Mucosa of gallbladder (tissue), 1 donor: ENCODE data around the gene HDAC8. TPM values are rescaled to one million over a fixed set of nuclear protein-coding genes. Genes with fewer than 3 reads are reported as not detected.
"Not testable (repeated sequence)": the region's sequence is repeated elsewhere in the genome, so short reads cannot be mapped to it uniquely, and the experiment has no call there.

ENCODE experiments used
- DNase-seq: peaks from one replicate; pipeline ENCODE4 v3.0.0-alpha.2; 2020; ENCODE audit warnings: low spot score
- total RNA-seq: library from RNA; stranded (reverse); gene quantifications from one replicate; pipeline ENCODE4 v1.2.1, GENCODE V29; 2021
- donor health status: DM: no; HTN: no; CAD: no.

HDAC8 gene
- total RNA-seq, 1 donor from 2014 or later = 28.7 TPM

DNA sequence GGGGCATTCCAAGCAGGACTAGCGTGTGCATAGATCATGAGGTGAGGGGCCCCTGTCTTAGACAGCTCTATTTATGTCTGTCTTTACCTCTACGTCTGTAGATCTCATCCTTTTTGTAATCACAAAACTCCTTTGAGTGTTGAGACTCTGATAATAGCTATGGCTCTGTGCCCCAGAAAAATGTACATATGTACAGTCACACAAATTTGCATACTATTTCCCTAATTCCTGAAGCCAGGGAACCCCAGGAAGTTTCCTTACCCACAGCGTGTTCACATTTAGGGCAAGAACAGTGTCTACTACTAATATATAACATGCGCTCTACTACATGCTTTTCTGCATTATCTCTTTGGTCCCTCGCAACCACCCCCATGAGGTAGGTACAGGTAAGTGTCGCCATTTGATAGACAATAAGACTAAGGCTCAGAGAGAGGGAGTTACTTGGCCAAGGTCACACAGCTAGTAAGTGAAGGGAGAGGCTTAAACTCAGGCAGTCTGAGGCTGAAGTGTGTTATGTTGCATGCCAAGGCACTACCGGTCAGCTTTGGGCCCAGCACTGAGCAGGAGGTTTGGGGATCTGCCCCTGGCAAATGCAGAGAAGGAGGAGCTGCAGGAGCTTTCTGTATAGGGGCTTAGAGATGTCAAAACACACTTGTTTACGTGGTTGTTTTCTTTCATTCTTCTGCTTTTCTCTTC is 245.9 kb downstream of the HDAC8 start:
- DNase-seq = no peak

DNA sequence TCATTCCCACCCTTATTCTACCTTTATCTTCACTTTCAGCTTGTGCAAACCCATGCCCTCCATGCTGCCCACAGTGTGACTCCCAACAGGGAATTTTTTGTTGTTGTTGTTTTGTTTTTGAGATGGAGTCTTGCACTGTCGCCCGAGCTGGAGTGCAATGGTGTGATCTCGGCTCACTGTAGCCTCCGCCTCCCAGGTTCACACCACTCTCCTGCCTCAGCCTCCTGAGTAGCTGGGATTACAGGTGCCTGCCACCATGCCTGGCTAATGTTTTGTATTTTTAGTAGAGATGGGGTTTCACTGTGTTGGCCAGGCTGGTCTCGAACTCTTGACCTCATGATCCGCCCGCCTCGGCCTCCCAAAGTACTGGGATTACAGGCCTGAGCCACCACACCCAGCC is 253.0 kb downstream of the HDAC8 start:
- DNase-seq = not testable (repeated sequence)

DNA sequence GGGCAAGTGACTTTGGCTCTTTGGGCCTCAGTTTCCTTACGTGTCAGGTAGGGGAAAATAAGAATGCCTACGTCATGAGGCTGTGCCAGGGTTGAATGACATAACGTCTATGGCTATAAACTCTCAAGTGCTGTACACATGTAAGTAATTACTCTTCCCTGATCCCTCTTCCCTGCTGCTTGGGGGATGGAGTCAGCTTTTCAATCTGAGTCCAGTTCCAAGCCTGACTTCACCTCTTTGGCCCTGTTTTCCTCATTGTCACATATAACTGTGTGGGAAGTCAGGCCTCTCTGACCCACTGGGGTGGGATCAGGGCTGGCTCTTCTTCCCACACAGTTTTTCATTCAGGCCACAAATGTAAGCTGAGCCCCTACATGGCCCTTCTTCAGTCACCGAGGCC is 255.5 kb downstream of the HDAC8 start:
- no peak for DNase-seq

DNA sequence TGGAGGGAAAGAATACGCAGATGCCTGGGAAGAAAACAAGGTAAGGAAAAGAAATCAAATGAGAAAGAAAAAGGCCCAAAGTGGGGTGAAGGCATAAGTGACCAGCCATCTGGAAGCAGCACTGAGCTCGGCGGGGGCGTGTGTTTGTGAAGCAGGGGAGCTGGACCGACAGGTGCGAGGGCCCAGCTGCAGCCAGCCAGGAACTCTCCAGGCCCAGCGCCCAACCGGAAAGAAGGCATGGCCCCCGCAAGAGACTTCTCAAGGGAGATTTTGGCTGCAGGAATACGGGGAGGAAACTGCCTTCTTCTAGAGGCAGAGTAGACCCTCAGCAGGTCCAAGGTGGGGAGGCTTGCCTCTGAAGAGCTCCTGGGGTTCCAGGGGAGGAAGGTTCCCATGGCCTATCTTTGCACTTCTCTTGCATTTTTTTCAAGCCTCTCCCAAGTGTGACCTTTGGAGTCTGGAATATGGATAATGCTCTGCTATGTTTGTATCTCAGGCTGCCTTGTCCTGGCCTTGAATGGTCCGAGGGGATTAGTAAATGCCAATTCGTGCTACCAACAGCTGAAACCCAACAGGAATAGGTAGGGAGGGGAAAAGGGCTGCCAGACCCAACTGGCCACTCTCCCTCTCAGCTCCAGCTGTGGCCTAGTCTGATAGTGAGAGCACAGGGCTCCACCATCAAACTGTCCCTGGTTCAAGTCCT is 256.1 kb downstream of the HDAC8 start:
- no peak for DNase-seq

DNA sequence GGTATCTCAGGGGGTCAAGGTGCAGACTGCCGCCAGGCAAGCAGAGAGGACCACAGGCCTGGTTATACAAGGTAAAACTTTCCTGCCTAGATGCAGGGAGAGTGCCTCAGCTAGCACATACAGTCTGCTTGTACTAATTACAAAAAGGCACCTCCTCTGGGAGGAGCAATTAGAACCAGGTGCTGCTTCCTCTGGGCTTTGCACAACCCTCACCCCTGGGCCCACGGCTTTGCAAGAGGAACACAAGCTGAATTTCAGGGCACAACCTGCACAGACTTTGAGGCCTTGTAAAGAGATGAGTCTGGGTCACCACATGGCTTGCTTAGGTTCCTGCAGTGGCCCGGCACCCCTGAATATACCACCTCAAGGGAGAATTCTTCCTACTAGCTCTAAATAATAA is 257.8 kb downstream of the HDAC8 start:
- DNase-seq = no peak

DNA sequence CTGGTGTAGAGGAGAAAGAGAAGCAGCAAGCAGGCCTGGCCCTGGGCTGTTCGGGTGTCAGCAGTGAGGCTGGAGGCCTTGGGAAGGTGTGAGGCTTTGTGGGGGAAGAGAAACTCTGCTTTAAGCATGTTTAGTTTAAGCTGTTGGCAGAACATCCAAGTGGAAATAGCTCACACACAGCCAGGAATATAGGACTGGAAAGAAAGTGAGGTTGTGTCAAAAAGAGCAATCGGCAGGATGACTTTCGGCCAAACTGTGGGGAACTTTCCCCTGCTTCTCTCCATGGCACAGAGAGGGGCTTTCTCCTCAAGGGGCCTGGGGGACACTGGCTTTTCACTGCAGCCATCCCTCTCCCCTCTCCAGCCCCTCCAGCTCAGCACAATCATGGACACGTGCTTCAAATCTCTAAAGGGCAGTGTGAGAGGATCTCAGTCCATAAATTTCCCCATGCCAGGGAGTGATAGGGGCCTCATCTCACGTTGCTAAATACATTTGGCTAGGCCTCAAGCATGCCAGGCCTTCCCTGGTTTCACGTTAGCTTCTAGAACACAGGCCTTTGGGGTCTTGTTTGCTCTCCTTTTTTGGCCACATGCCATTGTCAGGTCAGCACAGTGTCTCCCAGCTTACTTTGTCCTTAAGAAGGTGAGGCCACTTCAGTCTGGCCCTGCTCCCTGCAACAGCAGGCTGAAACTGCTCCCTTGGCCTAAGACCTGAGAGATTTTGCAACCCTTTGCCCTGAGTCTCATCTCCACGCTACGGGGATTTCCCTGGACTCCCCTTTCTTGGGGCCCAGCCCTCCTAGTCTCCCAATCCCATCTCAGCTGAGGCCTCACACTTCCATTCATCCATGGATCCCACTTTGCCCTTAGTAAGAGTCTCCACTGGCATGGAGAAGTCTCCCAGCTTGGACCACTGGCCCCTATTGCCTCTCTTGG is 258.7 kb downstream of the HDAC8 start:
- no peak for DNase-seq

DNA sequence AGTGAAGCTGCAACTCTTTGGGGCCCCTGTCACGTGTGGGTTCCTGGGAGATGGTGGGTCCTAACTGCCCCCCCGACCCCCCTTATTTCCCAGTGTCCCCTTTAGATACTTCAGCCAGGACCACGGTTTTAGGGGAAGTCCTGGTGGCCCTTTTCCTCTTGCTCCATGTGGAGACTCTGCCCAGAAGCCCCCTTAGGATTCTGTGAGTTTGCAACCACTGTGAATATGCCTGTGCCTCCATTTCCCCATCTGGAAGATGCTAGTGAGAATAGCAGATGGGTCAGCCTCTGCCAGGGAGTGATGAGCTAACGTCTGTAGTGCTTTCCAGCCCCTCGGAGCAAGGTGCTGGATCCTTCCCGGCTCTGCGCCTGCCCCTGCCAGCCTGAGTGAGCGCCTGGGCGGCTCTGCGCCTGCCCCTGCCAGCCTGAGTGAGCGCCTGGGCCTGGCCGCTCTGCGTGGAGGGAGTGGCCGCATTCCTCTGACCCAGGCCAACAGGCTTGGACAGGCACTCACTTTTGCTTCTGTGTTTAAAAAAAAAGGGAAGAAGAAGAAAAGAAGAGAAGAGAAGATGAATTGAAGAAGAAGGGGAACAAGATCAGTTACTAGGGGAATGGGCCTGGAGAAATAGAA is 260.2 kb downstream of the HDAC8 start:
- DNase-seq = no peak

DNA sequence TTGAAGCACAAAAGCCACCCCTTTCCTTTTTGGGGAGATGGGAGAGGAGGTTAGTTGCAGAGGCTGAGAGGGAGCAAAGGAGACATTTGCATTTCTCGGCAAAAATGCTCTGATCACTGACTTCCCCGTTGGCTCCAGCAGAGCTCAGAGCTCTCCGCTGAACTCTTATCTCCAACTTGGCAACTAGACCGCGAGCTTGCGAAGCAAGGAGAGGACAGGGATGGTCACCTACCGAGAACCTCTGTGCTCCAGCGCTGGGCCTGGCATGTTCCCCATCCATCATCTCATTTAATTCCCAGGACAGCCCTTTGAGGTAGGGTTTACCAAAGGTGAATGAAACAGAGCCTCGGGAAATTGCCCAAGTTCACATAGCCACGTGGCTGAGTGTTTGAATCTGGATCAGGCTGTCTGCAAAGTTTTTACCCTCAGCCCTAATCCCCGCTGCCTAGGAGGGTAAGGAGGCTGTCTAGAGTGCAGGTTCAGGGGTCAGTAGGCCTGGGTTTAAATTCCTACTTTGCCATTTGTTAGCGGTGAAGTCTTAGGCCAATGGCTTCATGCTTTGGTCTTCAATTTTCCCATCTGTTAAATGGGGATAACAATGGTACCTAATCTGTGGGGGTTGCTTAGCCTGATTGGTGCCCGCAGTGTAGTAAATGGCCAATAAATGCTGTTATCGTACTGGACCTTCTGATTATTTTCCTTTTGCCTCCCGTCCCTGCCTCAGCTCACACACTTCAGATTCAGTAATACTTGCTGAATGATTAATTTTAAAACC is 263.2 kb downstream of the HDAC8 start:
- no peak for DNase-seq

DNA sequence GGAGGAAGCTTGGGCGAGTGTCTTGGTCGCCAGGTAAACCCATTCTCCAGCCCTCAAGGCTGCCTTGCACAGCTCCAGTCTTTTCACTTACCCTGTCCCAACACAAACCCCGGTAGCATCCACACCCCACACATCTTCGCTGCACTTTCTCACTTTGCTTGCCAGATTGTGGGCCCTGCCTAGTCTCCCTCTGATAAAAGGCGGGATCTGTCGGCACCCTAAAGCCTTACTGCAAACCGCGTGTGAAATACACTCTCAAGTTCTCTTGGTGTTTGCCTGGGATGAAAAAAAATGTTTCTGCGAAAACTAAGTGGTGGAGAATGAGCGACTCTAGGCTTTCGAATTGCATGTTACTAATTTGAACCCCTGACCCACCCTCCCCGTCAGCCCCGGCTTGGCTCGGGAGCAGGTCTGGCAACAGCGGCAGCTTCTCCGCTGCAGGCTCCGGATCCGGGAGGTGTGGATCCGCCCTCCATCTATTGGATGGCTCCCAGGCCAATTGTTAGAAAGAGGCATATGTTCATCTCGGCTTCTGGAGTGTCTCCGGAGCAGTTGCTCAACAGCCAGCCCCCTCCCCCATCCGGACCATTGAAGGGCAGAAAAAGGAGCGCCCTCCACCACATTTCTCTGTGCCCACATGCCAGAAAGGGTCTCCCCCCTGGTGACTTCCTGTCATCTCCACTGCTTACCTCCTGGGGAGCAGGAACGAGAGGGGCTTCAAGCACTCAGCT is 263.9 kb downstream of the HDAC8 start:
- peak; percentile 63 for DNase-seq

DNA sequence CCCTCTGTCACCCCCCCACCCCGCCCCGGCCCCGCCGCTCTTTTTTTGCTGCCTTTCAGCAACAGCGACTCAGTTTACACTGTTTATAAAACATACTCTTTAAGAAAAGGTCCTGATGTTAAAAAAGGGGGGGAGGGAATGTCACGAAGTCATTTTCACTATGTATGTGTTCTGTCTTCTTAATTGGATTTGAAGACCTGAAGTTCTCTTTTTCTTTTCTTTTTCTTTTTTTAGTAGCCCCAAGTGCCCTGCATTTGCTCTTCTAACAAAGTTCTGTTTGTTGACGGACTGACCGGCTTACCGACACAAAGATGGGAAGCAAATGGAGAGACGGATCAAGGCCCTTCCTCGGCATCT is 264.5 kb downstream of the HDAC8 start:
- DNase-seq = no peak

DNA sequence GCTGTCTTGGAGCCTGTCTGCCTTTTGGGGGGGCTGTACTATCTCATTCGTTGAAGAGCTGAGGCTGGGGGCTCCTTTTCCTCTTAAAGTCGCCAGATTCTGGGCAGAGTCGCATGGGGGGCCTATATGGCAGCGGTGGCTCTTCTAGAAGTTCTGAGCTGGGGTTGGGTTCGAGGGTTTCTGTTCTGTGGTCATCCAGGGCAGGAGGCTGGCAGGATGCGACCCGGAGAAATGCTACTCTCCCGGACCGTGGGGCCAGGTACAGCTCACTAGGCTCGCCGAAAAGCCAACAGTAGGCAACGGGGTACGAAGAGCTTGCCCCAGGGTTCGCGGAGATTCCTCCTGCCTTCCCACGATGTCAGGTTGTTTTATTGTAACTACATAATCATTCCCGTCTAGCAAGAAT is 265.0 kb downstream of the HDAC8 start:
- DNase-seq = no peak

DNA sequence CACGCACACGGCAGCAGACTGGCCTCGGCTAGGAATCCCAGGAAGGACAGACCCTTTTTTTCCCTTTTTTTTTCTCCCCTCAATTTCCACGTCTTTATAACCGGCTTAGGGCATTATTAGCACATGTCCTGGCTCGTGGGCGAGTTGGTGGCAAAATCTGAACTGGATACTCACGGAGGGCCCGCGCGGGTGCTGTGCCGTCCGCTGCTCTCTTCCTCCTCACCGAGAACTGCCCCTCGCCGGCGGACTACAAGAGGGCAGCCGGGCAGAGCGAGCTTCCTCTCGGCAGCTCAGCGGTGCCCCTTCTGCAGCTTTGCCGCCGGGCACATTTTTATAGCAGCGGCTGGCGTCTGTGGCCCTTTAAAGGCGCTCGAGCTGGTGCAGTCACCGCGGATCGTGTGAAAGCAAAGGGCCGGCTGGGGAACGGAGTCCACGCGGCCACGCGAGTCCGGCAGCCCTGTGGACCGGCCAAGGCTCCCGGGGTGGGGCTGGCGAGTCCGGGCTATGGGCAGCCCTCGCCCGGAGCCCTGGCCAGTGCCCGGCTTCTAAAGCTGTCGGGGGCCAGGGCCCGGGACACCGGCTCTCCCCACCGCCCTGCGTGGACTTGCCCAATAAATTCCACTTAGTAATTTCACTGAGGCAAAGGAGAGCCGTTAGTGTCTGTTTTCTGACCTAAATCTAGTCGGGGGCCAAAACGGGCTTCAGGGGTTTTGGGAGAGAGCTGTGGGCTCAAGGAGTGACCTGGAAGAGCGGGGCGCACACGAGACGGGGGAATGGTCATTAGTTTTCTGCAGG is 265.6 kb downstream of the HDAC8 start:
- peak; percentile 59 for DNase-seq

DNA sequence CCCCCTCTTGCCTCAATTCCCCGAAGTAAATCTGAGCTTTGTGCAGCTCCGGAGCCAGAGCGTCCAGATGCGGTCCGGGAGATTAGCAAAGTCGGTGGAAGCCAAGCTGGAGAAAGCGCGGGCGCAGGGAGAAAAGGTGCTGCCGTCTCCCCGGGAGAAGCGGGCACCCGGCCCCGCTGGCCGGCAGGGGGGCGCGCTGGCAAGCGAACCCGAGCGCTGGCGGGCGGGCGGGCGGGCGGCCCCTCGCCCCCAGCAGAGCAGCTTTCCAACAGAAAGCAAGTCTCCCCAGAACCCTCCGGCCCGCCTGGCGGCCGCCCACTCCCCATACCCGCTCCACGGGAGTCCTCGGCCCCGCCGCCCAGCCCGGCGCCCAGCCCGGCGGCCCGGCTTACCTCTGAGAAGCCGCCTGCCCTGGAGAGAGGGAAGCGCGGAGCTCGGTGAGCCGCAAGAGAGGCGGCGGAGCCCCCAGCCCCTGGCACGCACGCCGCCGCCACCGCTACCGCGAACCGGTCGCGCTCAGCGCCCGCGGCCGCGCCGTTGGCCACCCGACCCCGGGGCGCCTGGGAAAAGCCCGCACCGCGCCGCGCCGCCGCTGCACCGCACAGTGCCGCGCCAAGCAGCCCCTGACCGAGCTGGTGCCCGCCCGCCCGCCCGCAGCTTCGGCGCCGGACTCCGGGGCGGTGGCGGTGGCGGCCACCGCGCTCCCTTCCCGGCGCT is 266.4 kb downstream of the HDAC8 start:
- no peak for DNase-seq

DNA sequence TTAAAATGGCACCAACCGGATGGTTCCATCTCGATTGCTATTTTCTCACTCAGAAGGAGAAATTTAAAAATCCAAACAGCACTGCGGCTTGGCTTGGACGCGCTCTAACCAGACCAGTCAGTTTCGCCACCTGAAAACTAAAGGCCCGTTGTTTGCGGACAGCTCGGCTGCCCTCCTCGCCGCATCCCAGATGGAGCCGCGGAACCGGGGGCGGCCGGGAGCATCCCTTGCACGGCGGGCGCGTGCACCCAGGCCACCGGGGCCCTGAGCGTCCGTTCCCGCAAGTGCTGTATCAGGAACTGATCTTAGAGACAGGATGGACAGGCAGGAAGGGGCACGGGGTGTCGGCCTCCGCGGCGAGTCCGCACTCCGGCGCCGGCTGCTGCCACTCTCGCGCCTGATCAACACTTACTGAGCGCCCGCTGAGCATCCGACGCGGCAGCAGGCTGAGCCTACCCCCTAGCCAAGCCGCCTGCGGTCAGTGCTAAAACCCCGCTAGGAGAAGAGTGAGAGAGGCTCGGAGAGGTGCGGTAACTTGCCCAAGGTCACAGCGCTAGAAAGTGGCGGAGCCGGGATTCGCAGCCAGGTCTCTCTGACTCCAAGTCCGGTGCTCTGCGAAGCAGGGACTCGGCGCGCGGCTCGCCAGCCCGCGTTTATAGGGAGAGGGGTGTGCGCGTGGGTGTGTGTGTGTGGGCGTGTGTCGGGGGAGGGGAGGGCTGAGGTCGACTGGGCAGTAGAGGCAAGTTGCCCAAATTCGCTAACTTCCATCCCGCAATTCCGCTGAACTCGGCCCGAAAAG is 267.2 kb downstream of the HDAC8 start, which contains the start of gene CITED1:
TSS of gene CITED1 (minus strand) at position 629 of the 799 bp plus-strand sequence. CDS start 3,045 bp downstream, outside the sequence.
- no peak for DNase-seq

DNA sequence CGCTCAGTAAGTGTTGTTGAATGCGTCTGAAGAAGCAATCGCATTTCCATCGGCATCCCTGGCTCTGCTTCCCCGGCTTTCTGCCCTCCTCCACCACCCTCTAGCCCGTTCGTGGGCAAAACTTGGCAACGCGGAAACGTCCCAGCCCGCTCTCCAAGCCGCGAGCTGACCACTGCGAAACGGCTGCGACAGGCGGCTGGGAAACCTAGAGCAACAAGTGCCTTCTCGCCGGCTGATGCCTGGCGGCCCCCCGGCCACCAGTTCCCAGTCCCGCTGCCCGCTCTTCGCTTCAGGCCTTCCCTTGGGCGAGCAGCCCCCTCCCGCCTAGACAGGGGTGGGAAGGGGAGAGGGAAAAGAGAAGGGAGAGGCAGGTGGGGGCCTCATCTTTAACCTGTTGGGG is 267.8 kb downstream of the HDAC8 start:
- no peak for DNase-seq

DNA sequence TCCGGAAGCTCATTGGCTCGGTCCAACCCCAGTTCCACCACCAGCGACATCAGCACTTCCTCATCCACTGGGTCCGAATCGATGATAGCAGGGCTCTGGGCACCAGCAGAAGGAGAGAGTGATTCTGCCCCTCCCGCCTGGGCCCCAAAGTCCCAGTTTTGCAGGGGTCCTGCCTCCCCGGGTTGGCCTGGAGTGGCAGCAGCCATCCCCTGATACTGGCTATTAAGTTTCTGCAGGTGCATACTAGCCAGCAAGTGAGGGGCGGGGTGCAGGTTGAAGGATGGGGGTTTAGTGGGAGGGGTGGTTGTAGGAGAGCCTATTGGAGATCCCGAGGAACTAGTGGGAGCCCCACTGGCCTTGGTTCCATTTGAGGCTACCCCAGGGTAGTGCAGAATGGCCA is 270.9 kb downstream of the HDAC8 start:
- DNase-seq = no peak

DNA sequence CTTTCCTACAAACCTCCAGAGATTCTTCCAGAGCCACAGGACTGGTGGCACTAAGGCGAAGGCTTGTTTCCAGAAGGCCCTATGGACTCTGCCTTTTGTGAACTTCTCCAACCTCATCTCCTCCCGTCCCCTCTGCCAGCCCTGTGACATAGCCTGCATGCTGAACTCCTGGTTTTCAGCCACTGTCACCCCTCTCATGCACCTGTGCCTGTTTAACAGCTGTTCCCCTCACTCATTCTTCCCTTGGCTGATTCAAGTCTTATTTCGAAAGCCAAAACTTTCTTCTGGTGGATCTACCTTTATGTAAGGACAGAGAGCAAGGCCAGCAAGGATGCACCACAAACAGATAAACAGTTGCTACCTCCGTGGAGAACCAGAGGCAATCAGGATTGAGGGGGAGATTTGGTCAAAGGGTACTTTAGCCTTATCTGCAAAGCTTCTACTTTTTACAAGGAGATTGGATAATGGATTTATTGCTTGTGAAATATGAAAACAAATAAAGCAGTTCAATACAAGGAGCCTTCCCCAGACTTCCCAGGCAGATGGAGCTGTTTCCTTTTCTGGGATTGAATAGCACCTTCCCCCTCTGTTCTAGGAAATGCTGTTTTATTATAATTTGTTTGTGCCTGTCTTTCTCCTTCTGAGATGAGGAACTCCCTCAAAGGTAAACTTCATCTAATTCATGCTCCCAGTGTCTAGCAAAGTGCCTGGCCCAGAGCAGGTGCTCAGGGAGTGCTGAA is 272.6 kb downstream of the HDAC8 start:
- DNase-seq = no peak
